Middle frontal gyrus (tissue), 1 donor: ENCODE measurements around the gene PLA2G4E.

Source experiments
- DNase-seq: peaks from one replicate; pipeline ENCODE4 v3.0.0-alpha.2; 2015; ENCODE audit warnings: low spot score; ENCODE audit errors: extremely low spot score

The PLA2G4E gene

GRCh38 chr15:42018306-42019224, 2.3 kb downstream of the PLA2G4E start:
- DNase-seq: no peak

- DNase-seq: no peak
Observed at GRCh38 chr15:42016971-42017370, 3.9 kb downstream of the PLA2G4E start.

GRCh38 chr15:42014406-42014805, 6.4 kb downstream of the PLA2G4E start:
- DNase-seq: no peak

GRCh38 chr15:42012928-42013482, 7.8 kb downstream of the PLA2G4E start:
- DNase-seq: no peak

GRCh38 chr15:42012241-42012640, 8.6 kb downstream of the PLA2G4E start:
- DNase-seq: no peak

- DNase-seq: no peak
Observed at GRCh38 chr15:42011074-42011473, 9.8 kb downstream of the PLA2G4E start.

GRCh38 chr15:42010434-42010833, 10.4 kb downstream of the PLA2G4E start:
- no peak for DNase-seq

- no peak for DNase-seq
Observed at GRCh38 chr15:42009474-42009873, 11.4 kb downstream of the PLA2G4E start.

- DNase-seq: no peak
Observed at GRCh38 chr15:42009022-42009421, 11.8 kb downstream of the PLA2G4E start.

- no peak for DNase-seq
Observed at GRCh38 chr15:42007386-42007785, 13.5 kb downstream of the PLA2G4E start.

GRCh38 chr15:42002333-42002732, 18.5 kb downstream of the PLA2G4E start:
- no peak for DNase-seq

- DNase-seq: no peak
Observed at GRCh38 chr15:42001236-42001635, 19.6 kb downstream of the PLA2G4E start.

GRCh38 chr15:41999290-42000285, 21.3 kb downstream of the PLA2G4E start:
- DNase-seq: no peak

- no peak for DNase-seq
Observed at GRCh38 chr15:41997845-41998244, 23.0 kb downstream of the PLA2G4E start.

GRCh38 chr15:41996921-41997592, 23.8 kb downstream of the PLA2G4E start:
- no peak for DNase-seq

- no peak for DNase-seq
Observed at GRCh38 chr15:41996376-41996775, 24.5 kb downstream of the PLA2G4E start.

GRCh38 chr15:41995476-41995855, 25.4 kb downstream of the PLA2G4E start:
- no peak for DNase-seq

- no peak for DNase-seq
Observed at GRCh38 chr15:41994772-41995475, 25.9 kb downstream of the PLA2G4E start.

- no peak for DNase-seq
Observed at GRCh38 chr15:41994171-41994650, 26.6 kb downstream of the PLA2G4E start.

- no peak for DNase-seq
Observed at GRCh38 chr15:41993472-41994170, 27.2 kb downstream of the PLA2G4E start.
